Measurements from ENCODE around the gene C1orf35.

The C1orf35 gene

GRCh38 chr1:228077565-228078330 is 25.4 kb downstream of the C1orf35 start:
- no peak for DNase-seq

DNA sequence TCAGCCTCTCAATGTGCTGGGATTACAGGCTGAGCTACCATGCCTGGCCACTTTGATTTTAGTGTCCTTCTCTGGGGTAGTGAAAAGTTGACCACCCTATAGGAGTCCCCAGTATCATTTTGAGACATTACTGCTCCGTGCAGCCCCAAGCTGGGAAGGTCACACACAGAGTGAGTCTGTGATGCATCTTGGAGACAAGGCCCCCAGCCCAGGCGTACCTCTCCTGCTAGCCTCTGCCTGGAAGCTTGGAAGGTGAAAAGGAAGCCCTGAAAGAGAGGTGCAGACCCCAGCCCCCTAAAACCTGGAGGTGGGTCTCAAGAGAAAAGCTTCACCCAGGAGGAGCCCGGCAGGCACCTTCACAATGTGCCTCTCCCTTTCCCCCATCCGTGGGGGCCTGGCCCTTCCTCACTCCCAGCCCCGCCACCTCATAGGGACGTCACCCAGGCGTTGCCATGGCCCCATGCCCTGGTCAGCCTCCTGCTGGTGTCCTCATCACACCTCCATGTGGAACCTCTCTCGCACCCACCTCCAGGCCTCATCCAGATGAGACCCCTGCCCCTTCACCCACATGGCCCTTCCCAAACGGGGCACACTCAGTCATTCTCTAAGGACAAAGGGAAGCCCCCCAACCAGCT is 26.2 kb downstream of the C1orf35 start:
- no peak for DNase-seq

GRCh38 chr1:228075801-228076271 is 27.3 kb downstream of the C1orf35 start:
- no peak for DNase-seq

DNA sequence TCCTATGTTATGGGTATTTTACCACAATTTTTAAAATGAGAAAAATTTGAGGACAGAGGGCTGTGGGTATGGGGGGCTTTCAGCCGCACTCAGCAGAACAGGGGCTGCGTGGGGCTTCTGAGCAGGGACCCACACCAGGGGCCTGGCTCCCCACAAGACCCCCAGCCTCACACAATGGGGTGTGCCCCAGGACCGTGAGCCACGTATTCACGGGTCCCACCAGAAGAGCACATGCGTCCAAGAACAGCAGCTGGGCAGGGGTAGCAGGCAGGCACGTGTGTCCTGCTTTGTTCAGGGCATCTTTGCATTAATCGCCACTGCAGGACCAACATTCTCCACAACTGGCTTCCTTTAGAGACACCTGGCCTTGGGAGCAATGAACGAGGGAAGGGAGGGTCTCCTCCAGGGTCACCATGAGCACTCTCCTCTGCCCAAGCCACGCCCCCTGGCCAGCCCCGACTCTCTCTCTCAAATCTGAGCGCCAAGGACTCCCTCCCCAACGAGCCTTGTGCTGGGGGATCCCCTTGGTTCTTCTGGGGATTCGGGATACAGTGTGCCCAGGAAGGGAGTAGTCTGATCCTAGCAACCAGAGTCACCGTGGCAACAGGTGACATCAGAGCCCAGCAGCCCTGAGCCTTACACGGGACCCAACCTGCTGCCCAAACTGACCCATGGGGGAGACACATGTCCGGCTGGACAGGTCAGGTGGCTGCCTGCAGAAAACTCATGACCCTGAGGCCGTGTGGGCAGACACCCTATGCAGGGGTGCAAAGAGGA is 28.0 kb downstream of the C1orf35 start:
- DNase-seq: no peak

GRCh38 chr1:228073857-228074545 is 29.1 kb downstream of the C1orf35 start:
- peak in 1 of 2 experiments; percentile 20 for DNase-seq

GRCh38 chr1:228073061-228073856 is 29.9 kb downstream of the C1orf35 start:
- DNase-seq: no peak

DNA sequence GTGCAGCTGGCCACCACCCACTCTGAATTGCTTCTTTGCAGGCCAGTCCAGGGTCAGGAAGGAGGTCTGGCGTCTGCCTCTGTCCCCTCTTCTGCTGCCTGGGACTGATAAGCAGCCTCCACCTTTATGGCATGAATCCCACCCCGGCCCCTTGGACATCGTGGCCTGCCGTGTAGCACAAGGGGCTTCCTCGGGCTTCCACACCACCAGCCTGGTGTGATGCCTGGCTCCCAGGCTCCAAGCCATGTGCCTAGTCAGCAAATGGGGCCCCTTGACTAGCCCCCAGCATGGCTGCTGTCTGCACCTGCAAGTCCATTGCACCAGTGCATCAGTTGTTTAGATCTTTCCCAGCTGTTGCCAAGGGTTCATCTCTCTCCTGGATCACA is 30.5 kb downstream of the C1orf35 start:
- DNase-seq: no peak

DNA sequence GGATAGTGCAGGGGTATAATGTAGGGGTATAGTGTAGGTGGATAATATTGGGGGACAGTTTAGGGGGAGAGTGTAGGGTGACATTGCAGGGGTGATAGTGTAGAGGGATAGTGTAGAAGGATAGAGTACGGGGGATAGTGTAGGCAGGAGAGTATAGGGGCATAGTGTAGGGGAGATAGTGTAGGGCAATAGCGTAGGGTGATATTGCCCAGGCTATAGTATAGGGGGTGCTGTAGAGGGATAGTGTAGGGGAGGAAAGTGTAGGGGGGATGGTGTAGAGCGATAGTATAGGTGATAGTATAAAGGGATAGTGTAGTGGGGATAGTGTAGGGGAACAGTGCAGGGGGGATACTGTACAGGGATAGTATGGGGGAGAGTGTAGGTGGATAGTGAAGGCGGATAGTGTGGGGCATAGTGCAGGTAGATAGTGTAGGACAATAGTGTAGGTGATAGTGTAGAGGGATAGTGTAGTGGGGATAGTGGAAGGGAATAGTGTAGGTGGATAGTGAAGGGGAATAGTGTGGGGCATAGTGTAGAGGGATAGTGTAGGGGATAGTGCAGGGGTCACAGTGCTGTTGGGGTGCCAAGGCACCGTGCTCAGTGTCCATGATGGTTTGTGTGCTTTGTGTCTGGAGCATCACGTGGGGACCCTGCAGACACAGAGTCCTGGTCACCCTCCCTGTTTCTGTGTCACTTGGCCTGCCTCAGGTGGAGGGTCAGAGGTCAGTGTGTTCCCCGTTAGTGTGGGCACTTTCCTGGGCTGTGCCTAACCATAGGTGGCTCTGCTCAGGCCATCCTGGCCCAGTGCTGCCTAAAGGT is 31.1 kb downstream of the C1orf35 start:
- DNase-seq: no peak

GRCh38 chr1:228070851-228071250 is 32.3 kb downstream of the C1orf35 start:
- no peak for DNase-seq

DNA sequence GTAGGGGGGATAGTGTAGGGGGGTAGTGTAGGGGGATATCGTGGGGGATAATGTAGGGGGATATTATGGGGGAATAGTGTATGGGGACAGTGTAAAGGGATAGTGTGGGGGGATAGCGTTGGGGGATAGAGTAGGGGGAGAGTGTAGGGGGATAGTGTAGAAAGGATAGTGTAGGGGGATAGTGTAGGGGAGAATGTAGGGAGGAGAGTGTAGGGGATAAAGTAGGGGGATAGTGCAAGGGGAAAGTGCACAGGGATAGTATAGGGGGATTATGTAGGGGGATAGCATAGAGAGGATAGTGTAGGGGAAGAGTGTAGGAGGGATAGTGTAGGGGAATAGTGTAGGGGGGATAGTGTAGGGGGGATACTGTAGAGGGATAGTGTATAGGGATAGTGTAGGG is 33.0 kb downstream of the C1orf35 start:
- DNase-seq: no peak

- DNase-seq: no peak
Measured at GRCh38 chr1:228068359-228068758, 34.8 kb downstream of the C1orf35 start.

DNA sequence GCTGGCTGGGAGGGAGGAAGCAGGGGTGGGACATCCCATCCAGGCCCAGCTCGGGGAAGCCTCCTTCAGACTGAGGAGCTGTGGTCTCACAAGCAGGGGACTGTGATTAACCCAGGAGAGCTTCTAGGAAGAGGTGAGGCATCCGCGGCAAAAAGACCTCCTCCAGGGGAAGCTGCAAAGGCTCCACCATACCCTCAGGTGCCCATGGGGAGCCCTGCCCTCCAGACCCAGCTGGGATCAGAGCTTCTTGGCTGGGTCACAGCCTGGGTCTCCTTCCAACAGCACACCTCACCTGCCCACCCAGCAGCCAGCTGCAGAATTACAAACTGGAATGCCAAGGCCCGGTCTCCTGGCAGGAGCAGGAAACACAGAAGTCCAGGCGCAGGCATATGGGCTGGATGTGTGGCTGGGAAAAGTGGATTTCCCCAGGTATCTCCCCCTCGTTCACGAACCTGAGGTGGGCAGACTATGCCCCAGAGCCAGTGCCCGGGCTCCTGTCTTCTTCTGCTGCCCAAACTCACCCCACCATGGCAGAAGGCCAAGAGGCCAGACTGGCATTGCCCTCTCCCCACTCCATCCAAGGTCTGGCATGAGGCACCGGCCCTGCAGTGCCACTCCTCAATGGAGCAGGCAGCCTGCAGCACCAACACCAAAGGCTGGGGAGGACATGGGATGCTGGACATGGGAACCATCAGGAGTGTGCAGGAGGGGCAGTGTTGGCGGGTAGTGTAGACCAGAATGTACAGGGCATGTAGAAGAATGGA is 36.1 kb downstream of the C1orf35 start:
- DNase-seq: no peak

GRCh38 chr1:228066416-228066815 is 36.7 kb downstream of the C1orf35 start:
- DNase-seq: no peak

DNA sequence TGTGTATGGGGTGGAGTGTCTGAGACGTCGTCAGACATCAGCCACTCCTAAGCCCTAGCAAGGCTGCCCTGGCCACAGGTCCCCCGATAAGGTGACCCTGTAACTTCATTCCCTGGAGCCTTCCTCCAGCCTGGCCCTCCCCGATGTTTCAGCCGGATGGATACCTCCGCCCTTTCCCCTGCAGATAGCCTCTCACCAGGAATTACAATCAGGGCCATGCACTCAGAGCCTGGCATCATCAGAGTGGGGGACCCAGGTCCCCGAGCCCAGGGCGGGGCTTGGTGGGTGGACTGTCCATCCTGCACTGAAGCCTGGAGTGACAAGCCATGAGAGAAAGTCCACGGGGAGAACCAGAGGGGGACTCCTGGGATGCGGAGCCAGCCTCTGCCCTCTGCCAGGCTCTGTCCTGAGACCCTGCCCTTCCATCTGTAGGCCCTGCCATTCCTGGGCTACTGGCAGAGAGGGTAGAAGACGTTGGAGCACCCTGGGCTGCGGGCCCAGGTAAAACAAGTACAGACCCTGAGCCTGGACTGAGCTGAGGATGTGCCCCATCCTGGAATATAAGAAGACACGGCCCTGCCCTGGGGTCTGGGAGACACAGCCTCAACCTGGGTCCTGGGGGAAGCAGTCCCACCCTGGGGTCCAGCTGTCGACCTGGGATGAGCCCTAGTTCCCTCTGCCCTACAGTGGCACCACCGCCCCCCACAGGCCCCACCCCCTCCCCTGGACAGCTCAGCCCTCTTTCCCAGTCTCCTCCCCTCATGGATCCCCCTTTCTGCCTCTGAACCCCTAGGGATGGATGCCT is 37.4 kb downstream of the C1orf35 start:
- DNase-seq: no peak

DNA sequence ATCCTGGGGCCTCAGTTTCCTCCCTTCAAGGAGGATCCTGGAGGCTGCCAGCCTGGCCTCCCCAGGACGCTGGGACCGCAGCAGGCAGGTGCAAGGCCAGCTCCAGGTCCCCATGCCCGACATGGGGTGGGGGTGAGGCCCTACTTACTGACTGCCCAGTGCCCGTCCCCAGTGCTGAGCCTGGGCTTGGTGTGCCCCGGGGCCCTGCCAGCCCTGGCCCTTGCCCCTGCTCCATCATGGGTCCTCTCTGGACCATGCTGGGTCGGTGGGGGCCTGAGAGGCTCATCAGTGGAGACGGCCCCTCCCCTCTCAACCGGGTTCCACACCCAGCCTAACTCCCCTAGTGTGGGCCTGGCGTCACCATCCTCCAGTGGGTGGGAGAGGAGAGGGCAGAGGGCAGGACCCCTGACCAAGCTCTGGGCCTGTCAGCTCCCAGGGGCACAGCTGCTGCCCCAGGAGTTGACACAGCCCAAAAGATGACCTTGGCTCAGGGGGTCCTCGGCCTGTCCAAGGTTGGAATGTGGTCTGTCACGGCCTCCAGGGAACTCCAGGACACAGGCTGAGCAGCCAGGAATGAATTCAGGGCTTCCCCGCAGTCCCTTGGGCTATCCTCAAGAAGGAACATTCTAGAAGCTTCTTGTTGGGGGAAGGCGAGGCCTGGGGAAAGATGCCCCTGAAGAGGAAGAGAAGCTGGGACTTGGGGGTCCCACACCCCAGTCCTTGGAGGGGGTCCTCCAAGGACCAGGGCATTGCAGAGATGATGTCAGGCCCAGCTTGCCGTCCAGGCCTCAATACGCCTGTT is 38.2 kb downstream of the C1orf35 start:
- DNase-seq: no peak

GRCh38 chr1:228064296-228064695 is 38.8 kb downstream of the C1orf35 start:
- no peak for DNase-seq

DNA sequence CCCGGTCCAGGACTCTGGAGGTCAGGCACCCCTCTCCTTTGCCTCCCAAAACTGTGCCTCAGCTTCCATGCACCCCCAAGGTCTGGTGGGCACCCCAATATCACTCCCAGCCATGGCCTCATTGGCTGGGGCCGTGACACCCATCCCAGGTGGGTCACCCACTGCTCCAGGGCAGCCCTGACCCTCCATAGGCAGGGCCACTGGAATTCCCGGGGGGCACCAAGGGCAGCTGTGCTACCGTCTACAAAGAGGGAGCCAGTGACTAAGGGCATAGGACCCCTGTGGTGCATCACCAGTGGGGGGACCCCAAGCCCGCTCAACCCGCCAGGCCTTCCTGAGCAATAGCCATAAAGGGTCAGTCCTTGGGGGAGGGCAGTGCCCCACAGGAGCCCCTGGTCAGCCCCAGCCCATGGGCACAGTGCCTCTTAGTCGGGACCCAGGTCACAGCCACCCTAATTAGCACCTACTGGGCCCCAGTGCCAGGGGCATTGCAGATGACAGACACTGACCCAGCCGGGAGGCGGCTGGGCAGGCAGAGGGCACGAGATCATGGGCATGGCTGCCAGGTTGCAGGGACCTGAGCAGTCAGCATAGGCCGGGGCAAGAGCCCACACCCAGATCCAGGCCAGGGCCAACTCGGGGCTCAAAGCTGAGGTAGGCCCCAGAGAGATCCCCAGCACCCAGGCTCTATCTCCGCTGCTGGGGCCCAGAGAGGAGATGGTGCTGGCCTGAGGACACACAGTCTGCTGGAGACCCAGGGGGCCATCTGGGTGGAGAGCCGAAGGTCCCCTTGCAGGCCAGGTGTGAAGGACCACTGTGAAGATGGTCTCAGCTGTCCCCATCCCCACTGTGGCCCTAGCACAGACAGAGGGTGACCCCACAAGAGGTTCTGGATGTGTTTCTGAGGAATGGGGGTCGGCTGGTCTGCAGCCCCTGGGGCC is 39.6 kb downstream of the C1orf35 start:
- DNase-seq: no peak

- no peak for DNase-seq
Measured at GRCh38 chr1:228062812-228063211, 40.3 kb downstream of the C1orf35 start.

Measured in NCI-H526 (cell line).